Testis (tissue), 3 donors: ENCODE results near the gene DLL3. TPM values are rescaled to one million over a fixed set of nuclear protein-coding genes. Genes with fewer than 3 reads are reported as not detected.

Source experiments
- DNase-seq: peaks from one replicate; pipeline ENCODE4 v3.0.0-alpha.2; 2019
- H3K27ac ChIP-seq, 2 donors: fragments of 200-600 bp; sonication (generic); one replicate each; pipeline ENCODE4 v1.5.1; 2019
- H3K27me3 ChIP-seq: fragments of 200-600 bp; sonication (generic); one replicate; pipeline ENCODE4 v1.5.1; 2019
- H3K36me3 ChIP-seq: fragments of 200-600 bp; sonication (generic); one replicate; pipeline ENCODE4 v1.5.1; 2017; ENCODE audit warnings: low read depth; ENCODE audit errors: missing control alignments
- H3K4me1 ChIP-seq: fragments of 200-600 bp; sonication (generic); one replicate; pipeline ENCODE4 v1.5.1; 2019
- H3K4me3 ChIP-seq, 2 donors: fragments of 200-600 bp; sonication (generic); one replicate each; pipeline ENCODE4 v1.5.1; 2017 to 2019
- H3K9me3 ChIP-seq: fragments of 200-600 bp; sonication (generic); one replicate; pipeline ENCODE4 v1.5.1; 2017
- CTCF ChIP-seq, 3 experiments: fragments of 450-650 bp in 2 of 3; fragments of 200-600 bp in 1 of 3; sonication (generic) in 1 of 3; IDR thresholded peaks; one replicate each; pipeline ENCODE4 v1.5.1; 2016 to 2019; ENCODE audit warnings: antibody characterized with exemption in 3 of 3, mild to moderate bottlenecking in 2 of 3, moderate library complexity in 1 of 3
- POLR2A ChIP-seq: fragments of 450-650 bp; IDR thresholded peaks from one replicate; pipeline ENCODE4 v1.6.1; 2017; ENCODE audit warnings: antibody characterized with exemption, mild to moderate bottlenecking, moderate library complexity
- WGBS, 2 donors: methylation state at CpG; one replicate each; pipeline ENCODE4 v1.1.5; 2018; 5-methylcytosine and 5-hydroxymethylcytosine counted together
- intact Hi-C: fragments of 100-400 bp; cut with DNase I; formaldehyde crosslinking; loops from one replicate; pipeline ENCODE4 v1.15.1; 2023; ENCODE audit warnings: low total_unique reads
- polyA plus RNA-seq: library from polyadenylated mRNA; stranded (reverse); fragments of 350-450 nt; fragmentation: Illumina TruSeq; extraction: RNeasy Lipid Tissue Mini Kit (QIAGEN cat#74804); gene quantifications from one replicate; pipeline ENCODE4 v1.2.3, GENCODE V29; 2014; ENCODE audit warnings: low read depth, low replicate concordance; ENCODE audit not compliant: insufficient read depth
- total RNA-seq, 2 donors: library from RNA; depleted of rRNA; stranded (reverse); fragments of >200 nt; gene quantifications; one replicate each; pipeline ENCODE4 v1.2.3, GENCODE V29; 2016

DLL3 gene
- total and polyA plus RNA-seq, 3 donors from 2014 or later, result 1.6 to 6.5 (median 4.5) TPM

GRCh38 chr19:39512988-39513387 lies 14.2 kb downstream of the DLL3 start:
- H3K9me3 ChIP-seq, result no peaks in the 10 kb centered on the region
- no peak for TF ChIP-seq POLR2A
- TF ChIP-seq CTCF (IDR thresholded peaks at IDR 0.05), result no peak
- DNase-seq, result no peak
- whole genome bisulfite sequencing, 2 donors, result 67 to 70% methylated on average over 2 of the region's 2 CpGs
- H3K4me3 ChIP-seq, result no peak overlapping the region
- H3K27ac ChIP-seq, result no peak overlapping the region
- peaks cover 3% of the 10 kb centered on the region for H3K4me1 ChIP-seq
- H3K36me3 ChIP-seq, result no peaks in the 10 kb centered on the region
- peaks cover 3% of the 10 kb centered on the region for H3K27me3 ChIP-seq
- intact Hi-C loops, result no loop called here

- Histone ChIP-seq H3K9me3 (no peaks in the 10 kb centered on the region), H3K27ac (no peak within 1 kb of the TSS), H3K4me3 (peak within 1 kb of the TSS; percentile 37), H3K36me3 (no peaks in the 10 kb centered on the region), H3K27me3 (peaks cover 3% of the 10 kb centered on the region), H3K4me1 (peaks cover 3% of the 10 kb centered on the region)
- 0 to 1% methylated on average over 26 to 55 of the region's 56 CpGs for WGBS, 2 donors
- intact Hi-C loops, result no loop called here
- DNase-seq, result no peak
- no peak for TF ChIP-seq POLR2A
- TF ChIP-seq CTCF (IDR thresholded peaks at IDR 0.05), result no peak
Observed at GRCh38 chr19:39514840-39515550, 16.2 kb downstream of the DLL3 start, which contains the start of gene SELENOV. TSS of gene SELENOV (plus strand) at chr19:39515139. CDS start at chr19:39515213, 74 bp downstream.

- Histone ChIP-seq H3K27me3 (peaks cover 3% of the 10 kb centered on the region), H3K4me3 (peak overlapping the region; percentile 37), H3K36me3 (no peaks in the 10 kb centered on the region), H3K27ac (no peak overlapping the region), H3K9me3 (no peaks in the 10 kb centered on the region), H3K4me1 (peaks cover 3% of the 10 kb centered on the region)
- DNase-seq, result no peak
- no peak for TF ChIP-seq POLR2A
- TF ChIP-seq CTCF (IDR thresholded peaks at IDR 0.05), result no peak
- 2 to 7% methylated on average over 6 to 44 of the region's 44 CpGs for WGBS, 2 donors
- intact Hi-C loops, result no loop called here
Observed at GRCh38 chr19:39515551-39516191, 16.9 kb downstream of the DLL3 start.

GRCh38 chr19:39516270-39516669 lies 17.5 kb downstream of the DLL3 start:
- Histone ChIP-seq H3K36me3 (no peaks in the 10 kb centered on the region), H3K4me3 (no peak overlapping the region), H3K9me3 (no peaks in the 10 kb centered on the region), H3K4me1 (peaks cover 3% of the 10 kb centered on the region), H3K27me3 (peaks cover 3% of the 10 kb centered on the region), H3K27ac (no peak overlapping the region)
- intact Hi-C loops, result no loop called here
- no peak for DNase-seq
- no peak for TF ChIP-seq CTCF (IDR thresholded peaks at IDR 0.05)
- WGBS, 2 donors, result 37 to 41% methylated on average over 6 of the region's 6 CpGs
